ENCODE results near the gene GPHA2.

GPHA2 gene

GRCh38 chr11:64924910-64925284, 10.8 kb downstream of the GPHA2 start:
- DNase-seq (ENCODE audit: low read depth): no peak
- H3K4me3 ChIP-seq (ENCODE audit: control insufficient read depth, low read depth, low read length): peak overlapping the region; percentile 88
- TF ChIP-seq CTCF (IDR thresholded peaks at IDR 0.05; ENCODE audit: control insufficient read depth, insufficient read depth, low read depth, low read length, missing control alignments): no peak

GRCh38 chr11:64923944-64924909, 11.5 kb downstream of the GPHA2 start, which contains the start of gene PPP2R5B:
Gene PPP2R5B (plus strand): TSS chr11:64924689. CDS start chr11:64925735, 1,046 bp downstream.
- TF ChIP-seq CTCF (IDR thresholded peaks at IDR 0.05; ENCODE audit: control insufficient read depth, insufficient read depth, low read depth, low read length, missing control alignments): no peak
- H3K4me3 ChIP-seq (ENCODE audit: control insufficient read depth, low read depth, low read length): peak within 1 kb of the TSS; percentile 88
- peak; percentile 77 for DNase-seq (ENCODE audit: low read depth)

GRCh38 chr11:64923151-64923661, 12.5 kb downstream of the GPHA2 start:
- no peak for DNase-seq (ENCODE audit: low read depth)
- H3K4me3 ChIP-seq (ENCODE audit: control insufficient read depth, low read depth, low read length): no peak overlapping the region
- TF ChIP-seq CTCF (IDR thresholded peaks at IDR 0.05; ENCODE audit: control insufficient read depth, insufficient read depth, low read depth, low read length, missing control alignments): no peak

GRCh38 chr11:64921384-64921783, 14.3 kb downstream of the GPHA2 start:
- DNase-seq (ENCODE audit: low read depth): no peak
- no peak for TF ChIP-seq CTCF (IDR thresholded peaks at IDR 0.05; ENCODE audit: control insufficient read depth, insufficient read depth, low read depth, low read length, missing control alignments)
- no peak overlapping the region for H3K4me3 ChIP-seq (ENCODE audit: control insufficient read depth, low read depth, low read length)

GRCh38 chr11:64920124-64920523, 15.6 kb downstream of the GPHA2 start:
- TF ChIP-seq CTCF (IDR thresholded peaks at IDR 0.05; ENCODE audit: control insufficient read depth, insufficient read depth, low read depth, low read length, missing control alignments): no peak
- H3K4me3 ChIP-seq (ENCODE audit: control insufficient read depth, low read depth, low read length): no peak overlapping the region
- no peak for DNase-seq (ENCODE audit: low read depth)

GRCh38 chr11:64919627-64920026, 16.1 kb downstream of the GPHA2 start:
- TF ChIP-seq CTCF (IDR thresholded peaks at IDR 0.05; ENCODE audit: control insufficient read depth, insufficient read depth, low read depth, low read length, missing control alignments): no peak
- no peak overlapping the region for H3K4me3 ChIP-seq (ENCODE audit: control insufficient read depth, low read depth, low read length)
- no peak for DNase-seq (ENCODE audit: low read depth)

Data from AG09309 (cell line).